HG03521 (cell line): Measurements from ENCODE around the gene SSR2.
"Not testable (repeated sequence)": the region's sequence is repeated elsewhere in the genome, so short reads cannot be mapped to it uniquely, and the experiment has no call there.

Experiments used
- ATAC-seq: cut with Tn5 transposase; IDR thresholded peaks from one replicate; pipeline ENCODE4 v1.9.1; 2021; ENCODE audit warnings: mild to moderate bottlenecking, moderate library complexity; ENCODE audit not compliant: unreplicated experiment

SSR2 gene

DNA sequence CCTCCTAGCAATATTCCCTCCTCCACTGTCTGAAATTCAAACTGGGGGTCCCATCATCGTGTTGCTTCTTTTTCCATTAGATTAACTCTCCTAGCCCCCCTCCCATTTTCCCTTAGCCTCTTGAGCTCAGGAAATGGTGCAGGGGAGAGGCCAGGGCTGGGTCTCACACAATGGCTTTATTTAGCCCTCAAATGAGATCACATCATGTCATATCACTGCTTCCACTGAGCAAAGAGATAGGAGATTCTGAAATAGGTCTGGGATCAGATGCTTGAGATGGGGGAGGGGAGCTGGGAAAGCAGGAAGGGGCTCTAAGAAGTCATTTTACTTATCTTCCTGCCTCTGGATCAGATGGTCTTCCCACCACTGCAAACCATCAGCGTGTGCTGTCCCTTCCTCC is 24.6 kb downstream of the SSR2 start:
- no peak for ATAC-seq

DNA sequence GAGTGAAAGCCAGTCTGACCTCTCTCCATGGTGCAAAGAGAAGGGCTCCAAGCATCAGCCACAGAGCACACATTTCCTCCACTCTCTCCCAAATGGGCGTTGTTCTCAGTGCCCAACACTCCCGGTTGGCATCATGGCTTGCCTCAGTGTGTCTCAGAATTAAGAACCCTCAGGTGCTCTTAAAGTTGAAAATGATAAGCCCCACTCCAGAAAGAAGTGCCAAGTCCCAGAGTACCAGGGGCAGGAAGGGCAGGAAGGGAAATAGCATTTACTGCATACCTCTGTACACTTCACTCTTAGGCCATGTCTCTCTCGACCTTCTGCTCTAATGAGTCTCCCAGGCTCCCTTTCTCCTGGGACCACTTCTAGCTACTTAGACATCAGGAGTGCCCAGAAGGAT is 27.2 kb downstream of the SSR2 start:
- no peak for ATAC-seq

DNA sequence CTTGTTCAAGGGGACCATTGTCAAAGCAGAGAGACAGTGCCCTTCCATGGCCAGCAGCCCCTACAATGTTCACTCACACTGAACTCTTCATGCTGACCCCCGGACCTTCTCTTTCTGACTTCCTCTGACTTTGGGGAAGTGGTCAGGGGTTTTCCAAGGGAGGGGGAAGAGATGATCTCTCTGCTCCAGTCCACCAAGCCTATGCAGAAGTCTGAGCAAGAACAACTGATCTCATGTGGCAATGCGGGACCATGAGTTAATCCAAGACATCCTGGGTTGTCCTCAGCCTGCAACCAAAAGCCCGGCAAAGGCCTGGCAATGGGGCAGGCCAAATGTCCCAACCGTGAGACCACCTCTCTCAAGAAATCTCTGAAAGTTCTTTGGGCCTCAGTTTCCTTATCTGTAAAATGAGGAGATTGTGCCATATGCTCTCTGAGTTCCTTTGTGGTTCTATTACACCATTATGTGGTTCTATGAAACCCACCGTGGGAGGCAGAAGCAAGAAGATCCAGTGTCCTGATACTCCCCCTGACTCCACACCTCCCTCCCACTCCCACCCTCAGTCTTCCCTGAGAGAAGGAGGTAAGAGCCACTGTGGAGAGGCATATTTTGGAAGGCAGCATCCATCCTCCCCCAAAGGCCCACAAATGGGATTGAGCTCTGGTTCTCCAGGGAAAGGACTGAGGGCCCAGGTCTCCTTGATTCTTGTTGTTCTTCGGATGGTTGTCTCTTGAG is 30.6 kb downstream of the SSR2 start:
- no peak for ATAC-seq

DNA sequence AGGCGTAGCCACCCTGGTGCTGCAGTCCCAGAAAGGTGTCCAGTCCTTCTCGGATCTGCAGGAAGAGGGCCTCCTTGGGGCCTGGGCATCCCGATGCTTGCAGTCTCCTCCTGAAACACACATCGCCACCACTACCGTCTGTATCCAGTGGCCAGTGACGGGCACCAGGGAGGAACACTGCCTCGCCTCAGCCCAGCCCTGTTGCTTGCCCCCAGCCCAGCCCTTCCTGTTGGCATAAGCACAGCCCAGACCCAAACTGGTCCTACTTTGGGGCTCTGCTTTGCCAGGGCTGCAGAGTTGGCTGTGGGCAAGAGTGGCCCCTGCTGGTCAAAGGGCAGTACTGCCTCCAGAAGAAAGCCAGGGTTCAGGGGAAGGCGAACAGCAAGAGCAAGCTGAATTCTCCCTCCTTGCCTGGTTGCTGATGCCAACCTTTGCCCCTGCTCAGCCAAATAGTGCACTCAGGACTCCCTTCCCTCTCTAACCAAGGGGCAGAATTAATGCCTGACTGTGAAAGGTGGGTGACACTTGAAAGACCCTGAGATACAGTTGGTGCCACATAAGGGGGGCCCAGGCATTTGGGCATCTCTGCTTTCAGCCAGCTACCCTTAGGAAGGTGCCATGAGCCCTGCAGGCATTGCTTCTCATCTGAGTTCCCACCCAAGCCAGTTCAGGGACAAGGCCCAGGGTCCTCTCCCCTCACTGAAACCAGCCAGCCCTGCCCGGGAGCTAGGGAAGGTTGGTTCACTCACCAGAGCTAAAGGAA is 31.3 kb downstream of the SSR2 start:
- no peak for ATAC-seq

DNA sequence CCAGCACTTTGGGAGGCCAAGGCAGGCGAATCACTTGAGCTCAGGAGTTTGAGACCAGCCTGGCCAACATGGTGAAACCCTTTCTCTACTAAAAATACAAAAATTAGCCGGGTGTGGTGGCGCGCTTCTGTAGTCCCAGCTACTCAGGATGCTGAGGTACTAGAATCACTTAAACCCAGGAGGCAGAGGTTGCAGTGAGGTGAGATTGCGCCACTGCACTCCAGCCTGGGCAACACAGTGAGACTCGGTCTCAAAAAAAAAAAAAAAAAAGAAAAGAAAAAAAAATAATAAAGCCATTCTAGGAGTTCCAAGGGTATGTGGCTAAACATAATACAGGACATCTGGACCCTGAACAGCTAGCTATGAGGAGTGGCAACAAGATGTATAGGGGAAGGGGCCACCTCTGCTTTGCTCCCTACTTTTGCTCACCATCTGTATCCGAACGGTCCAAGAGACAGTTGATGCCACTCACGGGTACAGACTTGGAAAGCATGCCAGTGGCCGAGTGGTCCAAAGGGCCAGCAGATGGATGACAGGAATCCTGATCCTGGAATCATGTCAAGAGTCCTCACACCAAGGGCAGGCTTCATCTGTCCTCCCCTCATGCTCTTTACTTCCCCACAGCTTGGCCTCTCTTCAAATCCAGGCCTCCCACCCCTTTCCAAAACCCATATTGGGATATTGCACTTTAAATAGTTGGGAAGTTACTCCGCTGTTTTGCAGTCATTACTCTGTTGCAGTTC is 35.7 kb downstream of the SSR2 start:
- ATAC-seq = not testable (repeated sequence)

DNA sequence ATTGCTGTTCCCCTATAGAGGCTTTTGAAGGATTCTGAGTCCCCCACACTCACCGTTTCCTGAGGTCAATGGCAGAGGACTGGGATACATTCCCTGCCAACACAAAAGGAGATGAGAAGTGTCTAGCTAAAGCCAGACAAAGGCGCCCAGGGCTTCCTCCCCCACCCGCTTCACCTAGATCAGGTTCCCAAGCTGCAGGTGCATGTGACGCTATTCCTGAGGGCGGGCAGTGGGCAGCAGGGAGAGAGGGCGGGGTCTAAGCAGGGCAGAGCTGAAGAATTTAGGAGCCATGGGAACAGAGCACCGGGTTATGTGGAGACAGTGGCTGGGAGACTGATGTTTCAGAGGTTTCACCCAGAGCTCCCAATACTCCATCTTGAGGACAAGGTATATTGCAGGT is 36.4 kb downstream of the SSR2 start:
- no peak for ATAC-seq

DNA sequence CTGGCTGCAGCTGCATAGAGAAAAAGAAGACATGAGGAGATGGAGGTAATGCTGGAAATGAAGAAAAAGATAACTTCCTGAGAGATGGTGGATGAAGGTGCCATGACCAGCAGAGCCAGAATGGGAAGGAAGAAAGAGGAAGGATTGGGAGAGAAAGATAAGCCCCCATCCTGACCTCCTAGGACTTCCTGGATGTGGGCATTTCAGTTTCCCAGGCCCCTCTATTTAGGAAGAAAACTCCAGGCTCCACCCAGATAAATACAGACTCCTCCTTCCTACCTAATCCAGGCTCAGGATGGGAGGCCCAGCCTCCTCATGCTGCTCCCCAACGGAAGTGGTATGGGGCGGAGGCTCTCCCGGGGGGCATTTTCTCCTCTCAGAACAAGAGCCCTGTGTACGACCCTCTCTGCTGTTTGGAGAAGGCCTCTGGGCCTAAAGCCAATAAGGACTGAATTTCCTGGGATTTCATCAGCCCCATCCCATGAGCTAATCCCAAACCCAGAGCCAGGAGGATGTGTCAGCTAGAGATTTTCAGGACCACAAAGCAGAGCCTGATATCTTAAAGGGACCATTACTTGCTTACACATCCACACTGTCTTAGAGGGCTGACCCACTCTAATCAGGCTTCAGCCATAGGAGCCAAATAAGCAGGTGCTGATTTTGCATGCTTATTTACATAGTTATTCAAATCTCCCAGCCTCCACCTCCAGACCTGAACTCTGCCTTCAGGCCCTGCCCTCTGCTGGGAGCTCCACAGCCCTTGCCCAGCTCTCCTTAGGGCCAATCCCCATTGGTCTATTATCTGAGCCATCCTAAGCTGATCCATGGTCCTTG is 37.3 kb downstream of the SSR2 start:
- ATAC-seq = no peak

DNA sequence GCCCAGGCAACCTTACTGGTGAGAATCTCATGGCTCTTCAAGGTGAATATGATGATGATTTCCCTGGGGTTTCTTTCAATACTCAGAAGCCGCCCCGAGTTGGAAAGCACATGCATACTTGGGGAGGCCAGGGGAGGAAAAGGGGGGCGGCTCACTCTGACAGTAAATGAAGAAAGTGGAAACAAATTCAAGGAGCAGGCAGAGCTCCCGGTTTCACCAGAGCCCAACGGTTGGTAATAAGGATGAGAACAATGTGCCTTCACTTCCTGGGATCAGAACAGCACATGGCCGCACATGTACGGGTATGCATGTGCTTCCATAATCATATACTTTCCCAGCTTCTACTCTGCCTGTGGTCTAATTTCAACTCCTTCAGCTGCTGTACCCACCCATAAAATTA is 38.6 kb downstream of the SSR2 start:
- no peak for ATAC-seq

DNA sequence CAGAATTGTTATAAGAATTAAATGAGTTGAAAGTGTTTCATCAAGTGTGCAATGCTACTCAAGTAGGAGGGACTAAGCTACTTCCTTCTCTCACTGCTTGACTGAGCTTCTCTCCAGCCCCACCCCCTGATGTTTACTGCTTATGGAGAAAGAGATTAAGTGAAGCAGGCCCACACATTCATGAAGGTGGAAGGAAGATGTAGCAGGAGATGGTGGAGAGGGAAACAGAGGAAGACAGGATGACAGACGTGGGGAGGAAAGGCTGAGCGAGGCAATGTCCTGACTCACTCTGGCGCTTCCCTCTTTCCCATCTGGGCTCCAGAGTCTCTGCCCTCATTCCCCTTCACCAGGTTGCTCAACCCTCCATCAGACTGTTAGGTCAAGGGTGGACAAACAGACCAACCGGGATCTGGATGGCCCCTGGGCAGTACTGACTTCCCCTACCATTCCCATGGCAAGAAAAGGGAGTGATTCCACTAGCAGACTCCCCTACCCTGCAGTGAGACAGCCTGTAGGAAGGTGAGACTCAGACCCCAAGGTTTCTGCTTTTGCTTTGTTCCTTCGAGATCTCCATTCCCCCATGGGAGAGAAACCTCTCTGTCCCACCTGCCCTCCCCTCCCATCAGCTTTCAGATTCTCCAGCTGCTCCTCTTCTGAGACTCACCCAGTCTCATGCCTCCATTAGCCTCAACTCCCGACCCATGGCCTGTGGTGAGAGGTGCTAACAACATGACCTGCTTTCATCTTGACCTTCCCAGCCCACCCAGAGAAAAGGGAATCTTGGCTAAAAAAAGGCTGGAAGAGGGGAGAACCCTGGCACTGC is 39.3 kb downstream of the SSR2 start:
- no peak for ATAC-seq

DNA sequence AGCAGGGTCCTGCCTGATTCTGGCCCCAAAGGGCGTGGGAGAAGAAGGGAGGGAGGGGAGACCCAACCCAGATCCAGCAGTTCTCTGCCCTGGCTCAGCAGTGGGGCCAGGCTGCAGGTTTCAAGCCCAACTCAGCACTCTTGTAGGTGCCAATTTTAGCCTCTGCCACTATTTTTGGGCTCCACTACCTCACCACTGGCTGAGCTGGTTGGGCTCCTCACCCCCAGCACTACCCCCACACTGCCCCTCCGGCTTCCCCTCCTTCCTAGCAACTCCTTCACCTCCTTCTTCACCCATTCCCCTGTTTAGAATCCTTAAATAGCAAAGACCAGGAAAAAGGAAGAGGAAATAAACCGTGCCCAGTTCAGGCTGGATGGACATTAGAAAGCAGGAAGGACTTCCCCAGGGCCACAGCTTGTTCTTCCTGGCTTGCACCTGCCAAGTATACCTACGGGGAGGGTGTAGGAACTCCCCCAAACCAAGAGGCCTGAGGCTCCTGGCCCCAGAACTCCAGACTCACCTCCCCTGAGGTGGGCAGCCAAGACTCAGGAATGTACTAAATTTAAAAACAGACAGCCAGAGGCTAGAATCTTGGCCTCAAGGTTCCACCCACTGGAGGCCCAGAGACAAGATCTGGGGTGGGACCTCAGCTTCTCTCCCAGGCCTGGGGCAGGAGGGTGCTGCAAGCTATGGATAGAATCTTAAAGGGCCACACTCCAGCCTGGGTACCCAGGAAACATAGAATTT is 41.0 kb downstream of the SSR2 start:
- ATAC-seq = no peak

DNA sequence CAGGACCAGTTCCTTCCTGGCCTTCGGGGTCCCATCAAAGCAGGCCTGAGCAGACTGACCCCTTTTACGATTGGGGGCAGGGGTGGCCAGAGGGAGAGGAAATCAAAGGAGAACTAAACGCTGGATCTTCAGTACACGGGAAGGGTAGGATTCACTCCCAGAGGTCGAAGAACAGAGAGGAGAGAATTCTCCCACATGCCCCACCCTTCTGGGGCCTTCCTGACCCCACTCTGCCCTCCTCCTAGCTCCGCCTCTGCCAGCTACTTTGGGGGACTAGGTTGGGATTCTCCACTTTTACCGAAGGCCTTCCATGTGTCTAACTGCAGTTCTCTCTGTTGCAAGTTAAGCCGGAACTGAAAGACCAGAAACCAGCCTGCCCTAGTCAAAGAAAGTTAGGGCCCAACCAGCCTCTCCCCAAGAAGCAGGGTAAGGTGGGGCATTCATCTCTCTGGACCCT is 41.8 kb downstream of the SSR2 start:
- no peak for ATAC-seq

DNA sequence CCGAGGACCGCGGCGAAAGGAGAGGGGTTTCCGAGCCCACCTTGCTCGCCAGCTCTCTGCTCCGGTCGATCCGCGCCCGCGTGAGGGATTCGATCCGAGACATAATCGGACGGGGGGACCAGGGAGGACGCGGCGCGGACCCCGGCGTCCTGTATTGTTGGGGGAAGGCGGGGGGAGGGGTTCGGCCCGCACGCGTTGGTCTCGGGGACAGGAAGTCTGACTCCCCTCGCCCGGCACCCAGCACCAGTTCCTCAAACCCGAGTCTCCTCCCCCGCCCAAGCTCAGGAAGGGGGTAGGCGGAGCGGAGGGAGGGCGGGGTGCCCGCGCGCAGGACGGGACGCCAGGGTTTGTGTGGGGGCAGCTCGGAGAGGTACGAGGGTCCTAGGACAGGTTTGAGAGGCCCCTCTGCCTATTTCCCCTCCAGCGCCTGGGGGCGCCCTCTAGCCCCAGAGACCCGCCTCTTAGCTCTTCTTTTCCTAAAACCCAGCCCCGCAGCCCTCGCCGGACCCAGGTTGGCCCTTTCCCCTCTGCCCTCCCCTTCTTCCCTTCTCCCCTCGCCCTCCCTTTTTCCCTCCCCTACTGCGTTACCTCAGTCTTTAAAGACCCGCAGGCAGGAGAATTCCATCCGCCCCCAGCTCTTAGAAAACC is 42.3 kb downstream of the SSR2 start, which contains the start of gene ARHGEF2:
TSS of gene ARHGEF2 (minus strand) at position 223 of the 648 bp plus-strand sequence. CDS start at position 103, 120 bp downstream.
- ATAC-seq = peak; percentile 54

DNA sequence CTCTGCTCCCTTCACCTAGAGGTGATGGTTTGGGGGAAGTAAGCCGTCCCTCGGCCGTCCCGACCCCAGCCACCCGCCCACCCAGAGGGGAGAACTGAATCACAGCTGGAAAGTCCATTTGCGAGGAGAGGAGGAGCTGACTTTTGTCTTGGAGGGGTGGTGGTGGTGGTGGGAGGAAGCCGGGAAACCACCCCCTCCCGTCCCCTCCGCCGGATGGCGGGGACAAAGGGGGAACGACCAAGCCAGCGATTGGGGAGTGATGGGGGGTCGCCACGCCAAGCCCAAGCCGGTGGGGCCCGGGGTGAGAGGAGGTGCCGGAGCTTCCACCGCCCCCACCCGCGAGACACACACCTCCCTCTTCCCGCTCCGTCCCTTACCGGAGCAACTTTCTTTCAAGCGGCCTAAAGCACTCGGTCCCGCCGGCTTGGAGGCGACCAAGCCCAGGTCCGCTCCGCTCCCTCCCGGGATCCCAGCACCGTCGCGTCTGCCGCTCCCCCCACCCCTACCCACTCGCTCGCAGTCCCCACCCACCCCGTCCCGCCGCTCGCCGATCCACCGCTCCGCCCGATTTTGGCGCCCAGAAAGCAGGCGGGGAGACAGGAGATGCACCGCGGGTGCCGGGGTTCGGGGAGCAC is 42.9 kb downstream of the SSR2 start:
- ATAC-seq = peak; percentile 1

DNA sequence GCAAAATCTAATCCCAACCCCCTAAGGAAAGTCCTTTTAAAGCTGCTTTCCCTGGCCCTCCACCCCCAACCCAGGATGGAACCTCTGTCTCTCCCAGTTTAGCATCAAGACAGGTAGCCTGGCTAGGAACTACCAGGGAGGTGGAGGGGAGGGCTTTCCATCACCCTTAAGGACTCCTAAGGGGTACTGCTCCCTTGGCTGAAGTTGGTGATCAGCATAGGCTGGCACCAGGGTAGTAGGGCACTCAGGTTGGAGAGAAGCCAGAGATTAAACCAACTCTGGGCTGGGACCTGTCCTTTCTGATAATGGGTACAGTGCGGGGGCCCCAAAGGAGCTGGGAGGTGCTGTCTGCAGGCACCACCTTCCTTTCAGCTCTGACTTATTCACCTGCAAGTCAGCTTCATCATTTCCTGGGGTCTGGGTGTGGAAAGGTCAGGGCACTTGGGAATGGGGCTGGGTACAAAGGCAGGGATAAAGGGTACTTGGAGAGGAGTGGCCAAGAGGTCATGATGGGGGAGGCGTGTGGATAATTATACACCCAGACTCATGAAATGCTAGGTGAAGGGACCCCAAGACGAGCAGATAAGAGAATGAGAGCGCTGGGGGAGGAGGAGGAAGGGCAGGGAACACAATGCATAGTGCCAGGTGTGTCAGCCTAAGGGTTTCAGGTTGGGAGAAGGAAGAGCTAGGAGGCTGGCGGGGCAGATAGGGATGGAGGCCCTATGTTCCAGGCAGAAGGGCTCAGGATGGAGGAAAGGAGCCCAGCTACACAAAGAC is 43.6 kb downstream of the SSR2 start:
- no peak for ATAC-seq

DNA sequence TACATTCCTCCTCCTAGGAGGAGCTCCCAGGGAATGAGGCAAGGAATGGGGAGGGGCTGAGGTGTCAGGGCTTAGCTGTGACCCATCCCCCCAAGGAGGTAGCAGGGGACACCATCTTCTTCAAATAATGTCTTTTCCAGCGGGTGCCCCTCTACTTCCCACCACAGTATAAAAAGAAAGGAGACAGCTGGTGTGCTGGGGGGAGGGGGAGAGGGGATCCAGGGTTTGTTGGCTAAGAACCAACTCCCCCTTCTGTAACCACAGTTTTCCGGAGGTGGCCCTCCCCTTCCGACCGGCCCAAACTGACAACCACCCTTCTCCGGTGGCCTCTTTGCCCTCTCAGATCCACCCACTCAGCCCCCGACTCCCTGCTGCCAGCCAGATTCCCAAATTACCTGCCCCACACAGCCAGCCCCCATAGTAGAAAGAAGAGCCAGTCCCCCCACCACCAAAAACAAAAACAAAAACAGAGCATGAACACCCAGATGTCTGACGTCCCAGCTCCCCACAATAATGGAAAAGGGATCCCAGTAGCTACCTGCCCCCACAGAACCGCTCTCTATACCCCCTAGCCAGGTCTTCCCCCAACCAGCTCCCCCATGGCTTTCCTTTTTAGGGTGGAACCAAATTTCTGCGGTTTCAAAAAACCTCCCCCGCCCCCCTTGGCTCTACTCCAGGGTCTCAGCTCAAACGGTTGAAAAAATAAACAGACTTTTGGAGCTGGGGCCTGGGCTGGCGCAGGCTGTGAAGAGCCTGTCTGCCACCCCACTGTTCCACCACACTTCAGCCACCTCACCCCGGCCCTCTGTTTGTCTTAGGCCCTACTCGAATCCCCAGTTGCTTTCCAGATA is 44.5 kb downstream of the SSR2 start:
- ATAC-seq = no peak

DNA sequence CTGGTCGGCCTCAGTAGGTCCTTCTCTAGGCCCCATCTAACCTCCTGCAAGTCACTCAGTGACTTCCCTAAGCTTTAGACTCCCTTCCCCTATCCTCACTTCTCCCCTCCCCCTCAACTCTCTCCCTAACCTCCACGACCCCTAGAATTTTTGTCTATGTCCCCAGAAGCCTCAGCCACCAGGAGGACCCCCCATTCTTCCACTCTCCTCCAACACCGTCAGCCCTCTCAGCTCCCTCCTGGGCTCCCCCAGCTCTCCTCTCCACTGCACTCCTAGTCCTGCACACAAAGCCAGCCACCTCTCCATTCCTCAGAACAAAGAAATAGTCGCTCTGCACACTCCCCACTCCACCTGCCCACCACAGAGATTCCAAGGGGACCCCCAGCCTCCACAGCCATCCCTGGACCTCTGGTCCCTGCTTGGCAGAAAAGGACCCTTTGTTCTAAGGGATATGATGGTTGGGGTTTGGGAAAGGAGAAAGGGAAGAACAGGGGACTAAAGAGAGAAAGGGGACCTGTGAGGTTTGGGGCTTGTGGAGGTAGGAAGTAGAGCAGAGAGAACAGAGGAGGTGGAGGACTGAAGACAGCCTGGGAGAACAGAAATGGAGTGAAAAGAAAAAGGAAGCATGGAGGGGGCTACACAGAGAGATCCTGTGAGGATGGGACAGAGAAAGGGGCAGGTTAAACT is 45.2 kb downstream of the SSR2 start:
- ATAC-seq = no peak
